ENCODE data around the gene C19orf67.

DNA sequence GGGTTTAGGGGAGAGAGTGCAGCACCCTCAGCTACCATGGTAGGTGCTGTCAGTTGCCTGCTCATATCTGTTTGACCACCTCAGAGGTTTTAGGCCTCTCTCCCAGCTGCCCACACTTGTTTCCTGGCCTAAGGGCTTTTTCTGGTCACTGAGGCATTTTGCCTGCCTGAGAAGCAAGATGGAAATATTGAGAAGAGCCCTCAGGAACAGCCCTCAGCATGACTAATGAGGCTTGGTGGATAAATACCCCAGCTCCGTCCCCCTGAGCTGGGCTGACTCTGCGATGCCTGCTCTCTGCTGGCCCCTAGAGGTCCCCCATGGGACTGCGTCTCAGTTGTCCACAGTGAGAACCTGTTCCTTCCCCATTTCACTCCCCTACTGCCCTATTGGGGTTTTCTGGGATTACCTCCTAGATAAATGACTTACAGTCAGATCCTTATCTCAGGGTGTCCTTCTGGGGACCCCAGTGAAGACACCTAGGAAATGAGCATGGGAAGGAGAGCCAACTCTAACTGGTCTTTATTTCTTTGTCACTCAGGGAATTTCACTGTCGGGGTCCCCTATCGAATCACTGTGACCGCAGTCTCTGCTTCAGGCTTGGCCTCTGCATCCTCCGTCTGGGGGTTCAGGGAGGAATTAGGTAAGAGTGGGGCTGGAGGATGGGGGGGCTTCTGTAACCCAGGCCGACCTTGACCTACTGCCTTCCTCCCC is 37.0 kb downstream of the C19orf67 start:
- TF ChIP-seq, protein P1, sequence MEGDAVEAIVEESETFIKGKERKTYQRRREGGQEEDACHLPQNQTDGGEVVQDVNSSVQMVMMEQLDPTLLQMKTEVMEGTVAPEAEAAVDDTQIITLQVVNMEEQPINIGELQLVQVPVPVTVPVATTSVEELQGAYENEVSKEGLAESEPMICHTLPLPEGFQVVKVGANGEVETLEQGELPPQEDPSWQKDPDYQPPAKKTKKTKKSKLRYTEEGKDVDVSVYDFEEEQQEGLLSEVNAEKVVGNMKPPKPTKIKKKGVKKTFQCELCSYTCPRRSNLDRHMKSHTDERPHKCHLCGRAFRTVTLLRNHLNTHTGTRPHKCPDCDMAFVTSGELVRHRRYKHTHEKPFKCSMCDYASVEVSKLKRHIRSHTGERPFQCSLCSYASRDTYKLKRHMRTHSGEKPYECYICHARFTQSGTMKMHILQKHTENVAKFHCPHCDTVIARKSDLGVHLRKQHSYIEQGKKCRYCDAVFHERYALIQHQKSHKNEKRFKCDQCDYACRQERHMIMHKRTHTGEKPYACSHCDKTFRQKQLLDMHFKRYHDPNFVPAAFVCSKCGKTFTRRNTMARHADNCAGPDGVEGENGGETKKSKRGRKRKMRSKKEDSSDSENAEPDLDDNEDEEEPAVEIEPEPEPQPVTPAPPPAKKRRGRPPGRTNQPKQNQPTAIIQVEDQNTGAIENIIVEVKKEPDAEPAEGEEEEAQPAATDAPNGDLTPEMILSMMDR (IDR thresholded peaks at IDR 0.05): peak; percentile 45 to 78 (median 62)
- TF ChIP-seq POLR2A (IDR thresholded peaks at IDR 0.05) (no peak), EP300 (IDR thresholded peaks at IDR 0.05) (no peak)

All from tibial nerve (tissue), 4 donors.